ENCODE results near the gene DOCK6. TPM values are rescaled to one million over a fixed set of nuclear protein-coding genes. Genes with fewer than 3 reads are reported as not detected.

The DOCK6 gene
- total RNA-seq, 1 donor from 2014 or later = 10.5 TPM

DNA sequence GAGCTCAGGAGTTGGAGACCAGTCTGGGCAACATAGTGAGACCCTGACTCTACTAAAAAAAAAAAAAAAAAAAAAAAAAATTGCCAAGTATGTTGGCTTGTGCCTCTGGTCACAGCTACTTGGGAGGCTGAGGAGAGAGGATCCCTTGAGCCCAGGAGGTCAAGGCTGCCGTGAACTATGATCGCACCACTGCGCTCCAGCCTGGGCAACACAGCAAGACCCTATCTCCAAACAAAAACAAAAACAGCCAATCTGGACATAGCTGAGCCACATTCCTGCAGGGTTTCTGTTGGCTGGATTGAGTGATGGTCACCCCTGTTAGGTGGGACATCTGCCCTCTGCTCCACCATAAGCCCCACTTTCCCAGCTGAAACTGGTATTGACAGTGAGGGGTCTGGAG is 36.5 kb downstream of the DOCK6 start:
- DNase-seq (ENCODE audit: low read depth) (no peak), FAIRE-seq (no peak)
- TF ChIP-seq, protein P1, sequence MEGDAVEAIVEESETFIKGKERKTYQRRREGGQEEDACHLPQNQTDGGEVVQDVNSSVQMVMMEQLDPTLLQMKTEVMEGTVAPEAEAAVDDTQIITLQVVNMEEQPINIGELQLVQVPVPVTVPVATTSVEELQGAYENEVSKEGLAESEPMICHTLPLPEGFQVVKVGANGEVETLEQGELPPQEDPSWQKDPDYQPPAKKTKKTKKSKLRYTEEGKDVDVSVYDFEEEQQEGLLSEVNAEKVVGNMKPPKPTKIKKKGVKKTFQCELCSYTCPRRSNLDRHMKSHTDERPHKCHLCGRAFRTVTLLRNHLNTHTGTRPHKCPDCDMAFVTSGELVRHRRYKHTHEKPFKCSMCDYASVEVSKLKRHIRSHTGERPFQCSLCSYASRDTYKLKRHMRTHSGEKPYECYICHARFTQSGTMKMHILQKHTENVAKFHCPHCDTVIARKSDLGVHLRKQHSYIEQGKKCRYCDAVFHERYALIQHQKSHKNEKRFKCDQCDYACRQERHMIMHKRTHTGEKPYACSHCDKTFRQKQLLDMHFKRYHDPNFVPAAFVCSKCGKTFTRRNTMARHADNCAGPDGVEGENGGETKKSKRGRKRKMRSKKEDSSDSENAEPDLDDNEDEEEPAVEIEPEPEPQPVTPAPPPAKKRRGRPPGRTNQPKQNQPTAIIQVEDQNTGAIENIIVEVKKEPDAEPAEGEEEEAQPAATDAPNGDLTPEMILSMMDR (IDR thresholded peaks at IDR 0.05; ENCODE audit: insufficient read depth, low read length, severe bottlenecking) = no peak
- peaks cover 31% of the 10 kb centered on the region for H3K36me3 ChIP-seq (ENCODE audit: control insufficient read depth, insufficient read depth, low read length)
- H3K4me3 ChIP-seq (ENCODE audit: low read depth, low read length) = no peak overlapping the region
- no peaks in the 10 kb centered on the region for H3K27me3 ChIP-seq (ENCODE audit: control insufficient read depth, insufficient read depth, low read length)

DNA sequence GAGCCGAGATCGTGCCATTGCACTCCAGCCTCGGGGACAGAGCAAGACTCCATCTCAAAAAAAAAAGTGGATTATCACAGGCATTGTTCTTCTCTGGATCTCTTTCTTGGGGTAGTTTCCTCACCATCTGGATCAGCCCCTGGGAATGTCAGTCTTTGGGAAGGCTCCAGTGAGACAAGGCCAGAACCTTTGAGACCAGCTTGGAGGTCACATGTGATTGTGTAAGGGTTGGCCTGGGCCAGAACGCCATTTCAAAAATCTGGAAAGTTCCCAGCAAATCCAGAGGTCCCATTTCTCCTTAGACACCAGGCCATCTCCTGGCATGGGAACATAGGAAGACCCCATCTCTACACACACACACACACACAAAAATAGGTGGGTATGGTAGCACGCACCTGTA is 37.2 kb downstream of the DOCK6 start:
- TF ChIP-seq, protein P1 (IDR thresholded peaks at IDR 0.05; ENCODE audit: insufficient read depth, low read length, severe bottlenecking) = no peak
- FAIRE-seq (no peak), DNase-seq (ENCODE audit: low read depth) (no peak)
- no peak overlapping the region for H3K4me3 ChIP-seq (ENCODE audit: low read depth, low read length)
- H3K36me3 ChIP-seq (ENCODE audit: control insufficient read depth, insufficient read depth, low read length) = peaks cover 31% of the 10 kb centered on the region
- no peaks in the 10 kb centered on the region for H3K27me3 ChIP-seq (ENCODE audit: control insufficient read depth, insufficient read depth, low read length)

DNA sequence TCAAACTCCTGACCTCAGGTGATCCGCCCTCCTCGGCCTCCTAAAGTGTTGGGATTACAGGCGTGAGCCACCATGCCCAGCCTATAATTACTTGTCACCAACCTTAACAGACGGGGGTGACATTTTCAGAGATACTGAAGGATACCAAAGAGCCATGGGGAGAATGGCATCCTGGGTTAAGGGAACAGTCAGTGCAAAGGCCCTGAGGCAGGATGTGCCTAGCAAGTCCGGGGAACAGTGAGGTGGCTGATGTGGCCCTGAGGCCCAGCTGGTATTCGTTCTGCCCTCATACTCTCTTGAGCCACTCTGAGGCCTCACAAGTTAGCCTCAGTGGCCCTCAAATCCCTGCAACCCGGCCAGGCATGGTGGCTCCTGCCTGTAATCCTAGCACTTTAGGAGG is 37.9 kb downstream of the DOCK6 start:
- TF ChIP-seq, protein P1 (IDR thresholded peaks at IDR 0.05; ENCODE audit: insufficient read depth, low read length, severe bottlenecking) = no peak
- no peak for DNase-seq (ENCODE audit: low read depth)
- no peaks in the 10 kb centered on the region for H3K27me3 ChIP-seq (ENCODE audit: control insufficient read depth, insufficient read depth, low read length)
- peaks cover 34% of the 10 kb centered on the region for H3K36me3 ChIP-seq (ENCODE audit: control insufficient read depth, insufficient read depth, low read length)
- no peak for FAIRE-seq
- no peak overlapping the region for H3K4me3 ChIP-seq (ENCODE audit: low read depth, low read length)

DNA sequence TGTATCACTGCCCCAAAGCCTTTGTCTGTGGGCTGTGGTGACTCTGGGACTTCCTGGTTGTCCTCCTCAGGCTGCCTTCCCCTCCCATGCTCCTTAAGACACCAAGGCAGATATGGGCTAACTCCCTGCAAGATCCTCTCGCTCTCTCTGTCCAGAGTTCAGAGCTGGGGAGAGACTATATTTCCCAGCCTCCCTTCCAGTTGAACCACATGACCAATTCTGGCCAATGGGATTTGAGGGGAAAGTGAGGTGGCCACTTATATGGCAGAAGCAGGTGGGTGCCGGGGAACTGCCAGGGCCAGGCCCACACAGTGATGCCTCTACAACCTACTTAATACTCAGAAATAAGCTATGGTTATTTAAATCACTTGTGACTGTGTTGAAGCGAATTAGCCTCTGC is 39.1 kb downstream of the DOCK6 start:
- Histone ChIP-seq H3K4me3 (ENCODE audit: low read depth, low read length) (no peak overlapping the region), H3K36me3 (ENCODE audit: control insufficient read depth, insufficient read depth, low read length) (peaks cover 30% of the 10 kb centered on the region), H3K27me3 (ENCODE audit: control insufficient read depth, insufficient read depth, low read length) (no peaks in the 10 kb centered on the region)
- TF ChIP-seq, protein P1 (IDR thresholded peaks at IDR 0.05; ENCODE audit: insufficient read depth, low read length, severe bottlenecking) = no peak
- no peak for FAIRE-seq
- no peak for DNase-seq (ENCODE audit: low read depth)

DNA sequence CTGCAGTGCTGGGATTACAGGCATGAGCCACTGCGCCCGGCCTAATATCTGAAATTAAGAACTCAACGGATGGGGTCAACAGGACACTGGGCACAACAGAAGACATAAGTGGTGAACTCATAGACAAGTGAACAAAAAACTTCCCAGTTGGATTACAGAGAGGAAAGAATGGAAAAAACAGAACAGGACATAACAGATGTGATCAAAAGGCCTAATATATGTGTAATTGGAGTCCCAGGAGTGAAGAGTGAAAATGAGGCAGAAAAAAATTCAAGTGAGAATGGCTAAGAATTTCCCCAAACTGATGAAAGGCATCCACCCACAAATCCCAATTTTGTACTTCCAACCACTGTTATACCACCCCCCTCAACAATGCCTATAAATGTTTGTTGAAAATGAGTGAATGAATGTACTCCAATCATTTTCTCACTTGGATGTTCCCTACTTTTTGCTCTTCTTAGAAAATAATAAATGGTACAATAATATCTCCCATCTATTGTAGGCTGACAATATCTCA is 41.2 kb downstream of the DOCK6 start:
- no peaks in the 10 kb centered on the region for H3K27me3 ChIP-seq (ENCODE audit: control insufficient read depth, insufficient read depth, low read length)
- no peak for DNase-seq (ENCODE audit: low read depth)
- TF ChIP-seq, protein P1 (IDR thresholded peaks at IDR 0.05; ENCODE audit: insufficient read depth, low read length, severe bottlenecking) = no peak
- peaks cover 30% of the 10 kb centered on the region for H3K36me3 ChIP-seq (ENCODE audit: control insufficient read depth, insufficient read depth, low read length)
- H3K4me3 ChIP-seq (ENCODE audit: low read depth, low read length) = no peak overlapping the region
- FAIRE-seq = no peak

DNA sequence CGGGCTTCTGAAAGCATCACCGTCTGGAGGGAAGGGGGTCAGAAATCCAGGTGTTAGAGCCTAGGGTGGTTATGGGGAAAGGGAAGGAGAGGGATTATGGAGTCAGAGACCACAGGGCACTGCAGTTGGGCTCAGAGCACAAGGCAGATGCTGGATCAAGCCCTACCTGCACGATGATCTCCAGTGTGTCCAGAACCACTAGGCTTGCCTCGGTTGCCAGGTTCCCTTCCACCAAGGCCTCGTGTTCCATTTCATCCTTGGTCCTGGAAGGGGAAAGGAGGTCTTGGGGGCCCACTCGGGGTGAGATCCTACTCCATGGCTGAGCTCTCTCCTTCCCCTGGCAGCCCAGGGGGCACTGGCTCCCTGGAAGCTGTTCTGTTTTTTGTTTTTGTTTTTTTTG is 47.9 kb downstream of the DOCK6 start:
- no peaks in the 10 kb centered on the region for H3K27me3 ChIP-seq (ENCODE audit: control insufficient read depth, insufficient read depth, low read length)
- H3K36me3 ChIP-seq (ENCODE audit: control insufficient read depth, insufficient read depth, low read length) = peaks cover 27% of the 10 kb centered on the region
- DNase-seq (ENCODE audit: low read depth) (no peak), FAIRE-seq (no peak)
- TF ChIP-seq, protein P1 (IDR thresholded peaks at IDR 0.05; ENCODE audit: insufficient read depth, low read length, severe bottlenecking) = no peak
- H3K4me3 ChIP-seq (ENCODE audit: low read depth, low read length) = no peak overlapping the region

All from bronchial epithelial cell (primary cell).